ENCODE measurements around the gene WSCD1. TPM values are rescaled to one million over a fixed set of nuclear protein-coding genes. Genes with fewer than 3 reads are reported as not detected.

Gene WSCD1
- polyA plus RNA-seq, 1 donor (not counting 4 experiments of a cell fraction or from before 2014, with no cell fraction given): not detected

DNA sequence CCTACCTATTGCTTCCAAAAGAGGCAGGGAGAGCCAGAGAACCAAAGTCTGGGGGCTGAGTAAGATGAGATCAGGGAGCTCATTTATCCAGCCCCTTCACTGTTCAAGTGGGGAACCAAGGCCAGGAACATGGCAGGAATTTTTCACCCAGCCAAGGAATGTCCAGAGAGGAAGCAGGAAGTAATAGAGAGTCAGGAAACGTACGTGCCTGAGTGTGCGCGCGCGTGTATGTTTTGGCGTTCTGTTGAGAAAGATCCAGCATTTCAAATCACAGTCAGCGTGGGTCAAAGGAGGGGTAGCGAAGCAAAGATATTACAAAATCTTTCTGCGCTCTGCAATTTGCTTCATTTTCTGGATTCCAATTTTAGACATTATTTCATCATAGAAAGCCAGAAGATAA is 41.9 kb upstream of the WSCD1 start:
- no peak for DNase-seq (ENCODE audit: low read depth, low spot score)
- FAIRE-seq: no peak
- H4K20me1 ChIP-seq (ENCODE audit: control insufficient read depth, extremely low read depth, insufficient read depth, low read length): no peaks in the 10 kb centered on the region
- H3K27me3 ChIP-seq (ENCODE audit: control insufficient read depth, extremely low read depth, insufficient read depth, low read length): peaks cover 4% of the 10 kb centered on the region
- no peaks in the 10 kb centered on the region for H3K9me3 ChIP-seq (ENCODE audit: control insufficient read depth, low read depth, low read length)
- dilution Hi-C loops (cut with MboI; ENCODE audit: extremely low pct_ligation_motif_present, low sequenced_read_pairs): no loop called here
- H3K9ac ChIP-seq (ENCODE audit: control insufficient read depth, extremely low read depth, insufficient read depth, low read length): no peak overlapping the region
- H3K4me3 ChIP-seq (ENCODE audit: control insufficient read depth in 2 of 3, extremely low read depth in 1 of 3, insufficient read depth in 2 of 3, low read depth in 1 of 3, low read length in 3 of 3): no peak overlapping the region
- no peak for TF ChIP-seq EZH2 (IDR thresholded peaks at IDR 0.05; ENCODE audit: low read length)
- TF ChIP-seq, protein P1, sequence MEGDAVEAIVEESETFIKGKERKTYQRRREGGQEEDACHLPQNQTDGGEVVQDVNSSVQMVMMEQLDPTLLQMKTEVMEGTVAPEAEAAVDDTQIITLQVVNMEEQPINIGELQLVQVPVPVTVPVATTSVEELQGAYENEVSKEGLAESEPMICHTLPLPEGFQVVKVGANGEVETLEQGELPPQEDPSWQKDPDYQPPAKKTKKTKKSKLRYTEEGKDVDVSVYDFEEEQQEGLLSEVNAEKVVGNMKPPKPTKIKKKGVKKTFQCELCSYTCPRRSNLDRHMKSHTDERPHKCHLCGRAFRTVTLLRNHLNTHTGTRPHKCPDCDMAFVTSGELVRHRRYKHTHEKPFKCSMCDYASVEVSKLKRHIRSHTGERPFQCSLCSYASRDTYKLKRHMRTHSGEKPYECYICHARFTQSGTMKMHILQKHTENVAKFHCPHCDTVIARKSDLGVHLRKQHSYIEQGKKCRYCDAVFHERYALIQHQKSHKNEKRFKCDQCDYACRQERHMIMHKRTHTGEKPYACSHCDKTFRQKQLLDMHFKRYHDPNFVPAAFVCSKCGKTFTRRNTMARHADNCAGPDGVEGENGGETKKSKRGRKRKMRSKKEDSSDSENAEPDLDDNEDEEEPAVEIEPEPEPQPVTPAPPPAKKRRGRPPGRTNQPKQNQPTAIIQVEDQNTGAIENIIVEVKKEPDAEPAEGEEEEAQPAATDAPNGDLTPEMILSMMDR (optimal IDR thresholded peaks at IDR 0.05 in 1 of 3, IDR thresholded peaks at IDR 0.05 in 1 of 3, conservative IDR thresholded peaks at IDR 0.05 in 1 of 3; ENCODE audit: extremely low read depth in 1 of 3, insufficient read depth in 2 of 3, low read length in 3 of 3): no peak
- H3K79me2 ChIP-seq (ENCODE audit: control insufficient read depth, insufficient read depth, low read length): no peaks in the 10 kb centered on the region
- H3K36me3 ChIP-seq (ENCODE audit: control insufficient read depth in 2 of 2, extremely low read depth in 1 of 2, insufficient read depth in 2 of 2, low read length in 2 of 2): no peaks in the 10 kb centered on the region
- no peak overlapping the region for H2AFZ ChIP-seq (ENCODE audit: control insufficient read depth, low read length)
- H3K9me1 ChIP-seq (ENCODE audit: control insufficient read depth, extremely low read depth, insufficient read depth, low read length): no peaks in the 10 kb centered on the region
- no peak overlapping the region for H3K27ac ChIP-seq (ENCODE audit: control insufficient read depth, insufficient read depth, low read length)
- H3K4me1 ChIP-seq (ENCODE audit: control insufficient read depth, extremely low read depth, insufficient read depth, low read length): no peaks in the 10 kb centered on the region
- H3K4me2 ChIP-seq (ENCODE audit: control insufficient read depth, extremely low read depth, insufficient read depth, low read depth, low read length): no peak overlapping the region

DNA sequence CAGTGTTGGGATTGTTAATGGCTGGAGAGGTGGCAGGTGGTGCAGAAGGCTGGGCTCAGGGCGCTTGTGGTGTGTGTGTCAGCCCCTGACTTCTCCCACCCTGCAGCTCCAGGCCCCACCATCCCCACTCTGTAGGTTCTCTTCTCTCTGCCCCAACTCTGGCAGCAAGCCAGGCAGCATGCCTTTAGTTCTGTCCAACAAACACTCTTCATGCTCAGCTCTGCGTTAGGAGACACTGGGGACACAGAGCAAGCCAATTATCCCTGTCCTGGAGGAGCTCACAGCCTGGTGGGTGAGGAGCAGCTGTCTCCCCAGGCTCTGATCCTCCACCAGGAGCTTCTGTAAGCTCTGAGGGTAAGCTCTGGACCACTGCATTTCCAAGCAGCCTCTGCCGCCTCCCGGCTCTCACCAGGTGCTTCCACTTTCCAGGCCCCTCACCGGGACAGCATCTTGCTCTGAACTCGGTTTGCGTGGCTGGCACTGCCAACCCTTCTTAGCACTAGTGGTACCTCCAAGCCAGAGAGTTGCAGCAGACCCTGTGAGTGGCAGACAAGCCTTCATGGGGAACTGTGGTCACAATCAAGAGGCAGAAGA is 34.3 kb upstream of the WSCD1 start:
- TF ChIP-seq, protein P1 (optimal IDR thresholded peaks at IDR 0.05 in 1 of 3, IDR thresholded peaks at IDR 0.05 in 1 of 3, conservative IDR thresholded peaks at IDR 0.05 in 1 of 3; ENCODE audit: extremely low read depth in 1 of 3, insufficient read depth in 2 of 3, low read length in 3 of 3): no peak
- TF ChIP-seq EZH2 (IDR thresholded peaks at IDR 0.05; ENCODE audit: low read length): no peak
- no peak overlapping the region for H3K4me2 ChIP-seq (ENCODE audit: control insufficient read depth, extremely low read depth, insufficient read depth, low read depth, low read length)
- FAIRE-seq: no peak

More for the DNA sequence above, 34.3 kb upstream of the WSCD1 start:
- Histone ChIP-seq H3K9me3 (ENCODE audit: control insufficient read depth, low read depth, low read length) (no peaks in the 10 kb centered on the region), H2AFZ (ENCODE audit: control insufficient read depth, low read length) (no peak overlapping the region), H3K27ac (ENCODE audit: control insufficient read depth, insufficient read depth, low read length) (no peak overlapping the region), H3K9ac (ENCODE audit: control insufficient read depth, extremely low read depth, insufficient read depth, low read length) (no peak overlapping the region), H3K4me1 (ENCODE audit: control insufficient read depth, extremely low read depth, insufficient read depth, low read length) (no peaks in the 10 kb centered on the region), H3K4me3 (ENCODE audit: control insufficient read depth in 2 of 3, extremely low read depth in 1 of 3, insufficient read depth in 2 of 3, low read depth in 1 of 3, low read length in 3 of 3) (no peak overlapping the region), H3K27me3 (ENCODE audit: control insufficient read depth, extremely low read depth, insufficient read depth, low read length) (peaks cover 4% of the 10 kb centered on the region), H3K9me1 (ENCODE audit: control insufficient read depth, extremely low read depth, insufficient read depth, low read length) (no peaks in the 10 kb centered on the region), H3K36me3 (ENCODE audit: control insufficient read depth in 2 of 2, extremely low read depth in 1 of 2, insufficient read depth in 2 of 2, low read length in 2 of 2) (no peaks in the 10 kb centered on the region), H4K20me1 (ENCODE audit: control insufficient read depth, extremely low read depth, insufficient read depth, low read length) (no peaks in the 10 kb centered on the region), H3K79me2 (ENCODE audit: control insufficient read depth, insufficient read depth, low read length) (no peaks in the 10 kb centered on the region)
- no peak for DNase-seq (ENCODE audit: low read depth, low spot score)
- dilution Hi-C loops (cut with MboI; ENCODE audit: extremely low pct_ligation_motif_present, low sequenced_read_pairs): no loop called here
